ENCODE results near the gene ARHGAP25.

- no peak for TF ChIP-seq CTCF (IDR thresholded peaks at IDR 0.05; ENCODE audit: insufficient read depth, low read length, poor library complexity, severe bottlenecking)
- no peak for TF ChIP-seq EZH2phosphoT487 (conservative IDR thresholded peaks at IDR 0.05; ENCODE audit: low read length)
These were observed 38.1 kb upstream of the ARHGAP25 start for GRCh38 chr2:68696554-68696953.

Data from SU-DHL-6 (cell line).